HCT116 (cell line): ENCODE measurements around the gene LDB2. TPM values are rescaled to one million over a fixed set of nuclear protein-coding genes. Genes with fewer than 3 reads are reported as not detected.

Source experiments
- ATAC-seq: fragments of 200-7000 bp; cut with Tn5 transposase; 2 replicates; pipeline ENCODE4 v1.9.1; 2020; ENCODE audit warnings: mild to moderate bottlenecking, moderate library complexity
- BruUV-seq: library from RNA; stranded (reverse); fragments of 400-500 nt; replicated peaks from 2 replicates; lab custom pipeline; 2021; lab: Mats Ljungman, UMichigan
- CTCF ChIA-PET: fragments of 300-600 bp; sonication (Branson Sonifier 250); formaldehyde crosslinking; loops from one replicate; lab custom pipeline; 2021; ENCODE audit warnings: antibody characterized with exemption; lab: Charles Lee
- POLR2A ChIA-PET: fragments of 300-600, 350-600 bp; sonication (Branson Sonifier 250); formaldehyde crosslinking; loops from one replicate; lab custom pipeline; 2021; ENCODE audit warnings: antibody characterized with exemption; lab: Charles Lee
- RAD21 ChIA-PET, 2 experiments: fragments of 300-600 bp; sonication (Branson Sonifier 250); formaldehyde crosslinking; loops; one replicate each; lab custom pipeline; 2023; ENCODE audit warnings: low total read pairs in 2 of 2; ENCODE audit not compliant: uncharacterized antibody in 2 of 2, unreplicated experiment in 2 of 2, low non-redundant PET in 1 of 2; lab: Charles Lee
- DNase-seq: peaks from one replicate; pipeline ENCODE4 v3.0.0-alpha.2; 2010; ENCODE audit warnings: low read depth, low spot score
- H2AFZ ChIP-seq: fragments of 200-600 bp; shearing (Covaris generic), sonication (generic); 2 replicates; pipeline ENCODE4 v1.6.1; 2017; ENCODE audit warnings: low read depth, mixed run types, mixed read lengths, antibody characterized with exemption, low read length; ENCODE audit not compliant: poor library complexity, severe bottlenecking
- H3K27ac ChIP-seq: 2 replicates; pipeline ENCODE4 v1.5.1; 2012; ENCODE audit warnings: low read depth, low read length
- H3K27me3 ChIP-seq: fragments of 200-600 bp; sonication (generic); 2 replicates; pipeline ENCODE4 v1.6.1; 2016; ENCODE audit warnings: mixed run types, low read length, mixed read lengths; ENCODE audit not compliant: insufficient read depth
- H3K36me3 ChIP-seq, 2 experiments: fragments of 200-500 bp in 1 of 2; fragments of 200-600 bp in 1 of 2; sonication (Bioruptor generic) in 1 of 2; sonication (generic) in 1 of 2; 2 replicates each; pipeline versions ENCODE4 v1.5.1 to v1.6.1; 2014 to 2016; ENCODE audit warnings: low read length in 2 of 2, inconsistent platforms in 1 of 2, mixed read lengths in 1 of 2, mixed run types in 1 of 2; ENCODE audit not compliant: insufficient read depth in 2 of 2, control insufficient read depth in 1 of 2
- H3K4me1 ChIP-seq, 2 experiments: fragments of 200-600 bp in 1 of 2; sonication (generic) in 1 of 2; 2 replicates each; pipeline versions ENCODE4 v1.5.1 to v1.6.1; 2012 to 2017; ENCODE audit warnings: low read length in 2 of 2, inconsistent platforms in 1 of 2, mild to moderate bottlenecking in 1 of 2, mixed read lengths in 1 of 2, mixed run types in 1 of 2, moderate library complexity in 1 of 2; ENCODE audit not compliant: insufficient read depth in 2 of 2, control insufficient read depth in 1 of 2
- H3K4me2 ChIP-seq: fragments of 200-600 bp; sonication (generic); 2 replicates; pipeline ENCODE4 v1.6.1; 2017; ENCODE audit warnings: mixed run types, low read length, mixed read lengths
- H3K4me3 ChIP-seq, 2 experiments: fragments of 200-600 bp in 1 of 2; sonication (generic) in 1 of 2; replicated peaks in 1 of 2; 2 replicates each; pipeline ENCODE4 v1.5.1; 2011 to 2016; ENCODE audit warnings: low read length in 2 of 2, control low read depth in 1 of 2, low read depth in 1 of 2, mild to moderate bottlenecking in 1 of 2, mixed read lengths in 1 of 2, mixed run types in 1 of 2
- H3K79me2 ChIP-seq: fragments of 200-600 bp; sonication (generic); 2 replicates; pipeline ENCODE4 v1.6.1; 2017; ENCODE audit warnings: mild to moderate bottlenecking, mixed run types, low read length, moderate library complexity, mixed read lengths; ENCODE audit not compliant: insufficient read depth
- H3K9ac ChIP-seq: fragments of 200-600 bp; sonication (generic); 2 replicates; pipeline ENCODE4 v1.6.1; 2016; ENCODE audit warnings: low read length, mixed read lengths
- H3K9me2 ChIP-seq: fragments of 200-600 bp; sonication (generic), shearing (Covaris generic); 2 replicates; pipeline ENCODE4 v1.6.1; 2017; ENCODE audit warnings: mixed run types, mild to moderate bottlenecking, moderate library complexity; ENCODE audit not compliant: insufficient read depth
- H3K9me3 ChIP-seq, 2 experiments: fragments of 200-500 bp in 1 of 2; fragments of 200-600 bp in 1 of 2; sonication (Bioruptor generic) in 1 of 2; sonication (generic) in 1 of 2; 2 replicates each; pipeline ENCODE4 v1.6.1; 2014 to 2017; ENCODE audit warnings: low read length in 2 of 2, mixed read lengths in 2 of 2, inconsistent platforms in 1 of 2, low read depth in 1 of 2, mild to moderate bottlenecking in 1 of 2, mixed run types in 1 of 2, moderate library complexity in 1 of 2; ENCODE audit not compliant: control insufficient read depth in 1 of 2, insufficient read depth in 1 of 2
- H4K20me1 ChIP-seq: fragments of 200-600 bp; sonication (generic), shearing (Covaris generic); 2 replicates; pipeline ENCODE4 v1.6.1; 2017; ENCODE audit warnings: mixed run types, mild to moderate bottlenecking, moderate library complexity; ENCODE audit not compliant: insufficient read depth
- CBX3 ChIP-seq: IDR thresholded peaks from 2 replicates; pipeline ENCODE4 v1.6.1; 2012; ENCODE audit warnings: low read depth
- EGR1 ChIP-seq: IDR thresholded peaks from 2 replicates; pipeline ENCODE4 v1.6.1; 2012; ENCODE audit warnings: low read depth
- EZH2 ChIP-seq: fragments of 200-600 bp; sonication (generic); IDR thresholded peaks from 2 replicates; pipeline ENCODE4 v1.6.1; 2017; ENCODE audit warnings: antibody characterized with exemption, mixed run types
- EZH2phosphoT487 ChIP-seq: fragments of 200-600 bp; IDR thresholded peaks from 2 replicates; pipeline ENCODE4 v1.6.1; 2018; ENCODE audit warnings: antibody characterized with exemption, borderline replicate concordance
- FOSL1 ChIP-seq: IDR thresholded peaks from 2 replicates; pipeline ENCODE4 v1.6.1; 2012; ENCODE audit warnings: low read depth
- JUND ChIP-seq: IDR thresholded peaks from 2 replicates; pipeline ENCODE4 v1.6.1; 2012
- POLR2A ChIP-seq: IDR thresholded peaks from 2 replicates; pipeline ENCODE4 v1.7.0; 2011; ENCODE audit warnings: borderline replicate concordance; ENCODE audit not compliant: insufficient read depth, insufficient read length; ENCODE audit errors: extremely low read depth
- POLR2AphosphoS5 ChIP-seq: IDR thresholded peaks from 2 replicates; pipeline ENCODE4 v1.6.1; 2011; ENCODE audit warnings: mild to moderate bottlenecking, low read depth, low read length, moderate library complexity
- RAD21 ChIP-seq: IDR thresholded peaks from 2 replicates; pipeline ENCODE4 v1.6.1; 2012; ENCODE audit warnings: low read depth, mild to moderate bottlenecking
- SIN3A ChIP-seq: IDR thresholded peaks from 2 replicates; pipeline ENCODE4 v1.6.1; 2012; ENCODE audit warnings: low read depth
- SP1 ChIP-seq: IDR thresholded peaks from 2 replicates; pipeline ENCODE4 v1.6.1; 2012; ENCODE audit warnings: low read depth
- YY1 ChIP-seq: IDR thresholded peaks from 2 replicates; pipeline ENCODE4 v1.6.1; 2011; ENCODE audit warnings: low read length, low read depth, moderate library complexity, mild to moderate bottlenecking; ENCODE audit not compliant: insufficient replicate concordance; ENCODE audit errors: extremely low read depth
- ZFX ChIP-seq: fragments of 450-650 bp; IDR thresholded peaks from 2 replicates; pipeline ENCODE4 v1.6.1; 2017
- intact Hi-C: fragments of 100-400 bp; cut with micrococcal nuclease; formaldehyde crosslinking; loops from 2 replicates; pipeline ENCODE4 v1.10.0; 2022
- total RNA-seq: library from RNA; stranded (reverse); gene quantifications from one replicate; pipeline ENCODE4 v1.2.1, GENCODE V29; 2021; ENCODE audit not compliant: unreplicated experiment
- TF ChIP-seq, protein P1 (sequence below): IDR thresholded peaks from 2 replicates; pipeline ENCODE4 v1.6.1; 2012
- TF ChIP-seq, protein P2 (sequence below): IDR thresholded peaks from 2 replicates; pipeline ENCODE4 v1.6.1; 2011; ENCODE audit warnings: mild to moderate bottlenecking, low read length, moderate library complexity; ENCODE audit not compliant: insufficient replicate concordance; ENCODE audit errors: extremely low read depth

LDB2 gene
- total RNA-seq, 1 experiment from 2014 or later: 0.12 TPM

DNA sequence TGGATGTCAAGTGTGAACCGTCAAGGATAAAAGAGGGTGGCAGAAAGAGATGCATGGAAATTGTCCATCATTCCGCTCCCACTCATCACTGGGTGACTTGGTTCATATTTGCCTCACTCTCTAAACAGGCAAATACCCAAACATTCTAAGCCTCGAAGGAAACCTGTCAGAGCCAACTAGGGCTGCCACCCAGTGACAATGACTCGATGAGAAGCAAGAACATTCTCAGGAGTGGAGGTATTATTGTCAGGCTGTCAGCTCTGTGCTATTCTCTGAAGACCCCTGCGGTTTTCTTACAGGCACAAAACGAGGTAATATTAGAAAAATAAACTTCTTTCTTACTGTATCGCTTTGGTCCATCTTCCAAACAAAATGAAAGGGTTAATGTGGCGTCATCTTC is 139.6 kb downstream of the LDB2 start:
- intact Hi-C loops: no loop called here
- H3K4me2 ChIP-seq: no peak overlapping the region
- H3K79me2 ChIP-seq: no peaks in the 10 kb centered on the region
- no peak overlapping the region for H3K9ac ChIP-seq
- H4K20me1 ChIP-seq: no peaks in the 10 kb centered on the region
- no peak for TF ChIP-seq EZH2
- no peak for TF ChIP-seq ZFX
- no peak for TF ChIP-seq SIN3A
- CTCF ChIA-PET: no interaction called here
- POLR2A ChIA-PET: no interaction called here
- no peak for ATAC-seq
- H3K27me3 ChIP-seq: peaks cover 11% of the 10 kb centered on the region; the same call in 1 of the 2 replicates
- no peak overlapping the region for H3K27ac ChIP-seq
- no peak overlapping the region for H3K4me3 ChIP-seq
- H2AFZ ChIP-seq: no peak overlapping the region
- H3K9me2 ChIP-seq: no peaks in the 10 kb centered on the region
- H3K36me3 ChIP-seq: no peaks in the 10 kb centered on the region
- DNase-seq: no peak
- H3K4me1 ChIP-seq: no peaks in the 10 kb centered on the region
- no TSS peak for BruUV-seq
- RAD21 ChIA-PET: no interaction called here
- no peaks in the 10 kb centered on the region for H3K9me3 ChIP-seq

DNA sequence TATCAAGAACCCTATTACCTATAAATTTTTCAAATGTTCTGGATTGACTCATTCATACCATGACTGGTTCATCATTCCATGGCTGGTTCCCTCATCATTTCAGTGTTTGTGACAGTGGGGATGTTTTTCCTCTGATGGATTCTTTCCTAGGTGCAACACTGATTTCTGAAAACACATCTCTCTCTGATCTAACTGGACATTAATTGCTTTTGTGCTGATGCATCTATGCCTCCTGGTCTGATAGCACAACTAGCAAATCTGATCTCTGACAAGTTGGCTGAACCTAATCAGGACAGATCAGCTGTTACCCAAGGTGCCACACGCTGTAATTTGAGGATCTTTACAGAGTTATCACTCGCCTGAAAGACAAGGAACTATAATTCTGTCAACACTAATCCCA is 140.2 kb downstream of the LDB2 start:
- peaks cover 15% of the 10 kb centered on the region for H3K27me3 ChIP-seq
- intact Hi-C loops: no loop called here
- no peaks in the 10 kb centered on the region for H4K20me1 ChIP-seq
- no peak overlapping the region for H3K4me3 ChIP-seq
- no peak overlapping the region for H3K4me2 ChIP-seq
- ChIA-PET CTCF (no interaction called here), POLR2A (no interaction called here), RAD21 (no interaction called here)
- H2AFZ ChIP-seq: no peak overlapping the region
- H3K9ac ChIP-seq: no peak overlapping the region
- TF ChIP-seq RAD21 (no peak), EZH2phosphoT487 (no peak), YY1 (no peak), FOSL1 (no peak), POLR2AphosphoS5 (no peak), SP1 (no peak), JUND (no peak), EZH2 (no peak), EGR1 (no peak), POLR2A (no peak), CBX3 (no peak)
- TF ChIP-seq, protein P1, sequence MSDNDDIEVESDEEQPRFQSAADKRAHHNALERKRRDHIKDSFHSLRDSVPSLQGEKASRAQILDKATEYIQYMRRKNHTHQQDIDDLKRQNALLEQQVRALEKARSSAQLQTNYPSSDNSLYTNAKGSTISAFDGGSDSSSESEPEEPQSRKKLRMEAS: no peak
- TF ChIP-seq, protein P2, sequence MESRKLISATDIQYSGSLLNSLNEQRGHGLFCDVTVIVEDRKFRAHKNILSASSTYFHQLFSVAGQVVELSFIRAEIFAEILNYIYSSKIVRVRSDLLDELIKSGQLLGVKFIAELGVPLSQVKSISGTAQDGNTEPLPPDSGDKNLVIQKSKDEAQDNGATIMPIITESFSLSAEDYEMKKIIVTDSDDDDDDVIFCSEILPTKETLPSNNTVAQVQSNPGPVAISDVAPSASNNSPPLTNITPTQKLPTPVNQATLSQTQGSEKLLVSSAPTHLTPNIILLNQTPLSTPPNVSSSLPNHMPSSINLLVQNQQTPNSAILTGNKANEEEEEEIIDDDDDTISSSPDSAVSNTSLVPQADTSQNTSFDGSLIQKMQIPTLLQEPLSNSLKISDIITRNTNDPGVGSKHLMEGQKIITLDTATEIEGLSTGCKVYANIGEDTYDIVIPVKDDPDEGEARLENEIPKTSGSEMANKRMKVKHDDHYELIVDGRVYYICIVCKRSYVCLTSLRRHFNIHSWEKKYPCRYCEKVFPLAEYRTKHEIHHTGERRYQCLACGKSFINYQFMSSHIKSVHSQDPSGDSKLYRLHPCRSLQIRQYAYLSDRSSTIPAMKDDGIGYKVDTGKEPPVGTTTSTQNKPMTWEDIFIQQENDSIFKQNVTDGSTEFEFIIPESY: no peak
- no peak overlapping the region for H3K27ac ChIP-seq
- no peaks in the 10 kb centered on the region for H3K9me3 ChIP-seq
- ATAC-seq: no peak
- no peaks in the 10 kb centered on the region for H3K4me1 ChIP-seq
- no peaks in the 10 kb centered on the region for H3K9me2 ChIP-seq
- BruUV-seq: no TSS peak
- DNase-seq: no peak
- H3K79me2 ChIP-seq: no peaks in the 10 kb centered on the region
- no peaks in the 10 kb centered on the region for H3K36me3 ChIP-seq
